Heart right ventricle (tissue), 16 donors: ENCODE results near the gene PTPRJ. TPM values are rescaled to one million over a fixed set of nuclear protein-coding genes. Genes with fewer than 3 reads are reported as not detected.

Experiments
- ATAC-seq, 8 donors: fragments of 200-7000 bp; cut with Tn5 transposase; one replicate each; pipeline ENCODE4 v1.9.1; 2020; ENCODE audit warnings: mild to moderate bottlenecking in 8 of 8, moderate library complexity in 8 of 8, moderate number of reproducible peaks in 1 of 8
- DNase-seq, 2 donors: peaks; one replicate each; pipeline ENCODE4 v3.0.0-alpha.2; 2020
- H3K27ac ChIP-seq, 10 donors: fragments of 200-600 bp; sonication (generic) in 2 of 10; one replicate each; pipeline versions ENCODE4 v1.5.0 to v1.8.0; 2020 to 2022; ENCODE audit warnings: mild to moderate bottlenecking in 3 of 10
- H3K27me3 ChIP-seq, 7 donors: fragments of 200-600 bp; one replicate each; pipeline ENCODE4 v1.8.0; 2021 to 2022; ENCODE audit warnings: mild to moderate bottlenecking in 2 of 7
- H3K36me3 ChIP-seq, 9 donors: fragments of 200-600 bp; sonication (generic) in 1 of 9; one replicate each; pipeline versions ENCODE4 v1.5.0 to v1.8.0; 2020 to 2022; ENCODE audit warnings: mild to moderate bottlenecking in 2 of 9
- H3K4me1 ChIP-seq, 9 donors: fragments of 200-600 bp; sonication (generic) in 1 of 9; one replicate each; pipeline versions ENCODE4 v1.5.0 to v1.8.0; 2020 to 2022; ENCODE audit warnings: mild to moderate bottlenecking in 4 of 9
- H3K4me3 ChIP-seq, 10 donors: fragments of 200-600 bp; sonication (generic) in 2 of 10; one replicate each; pipeline versions ENCODE4 v1.5.0 to v1.8.0; 2020 to 2022; ENCODE audit warnings: mild to moderate bottlenecking in 7 of 10, moderate library complexity in 2 of 10
- H3K9me3 ChIP-seq, 11 donors: fragments of 200-600 bp in 10 of 11; sonication (generic) in 2 of 11; one replicate each; pipeline versions ENCODE4 v1.5.0 to v1.8.0; 2013 to 2022; ENCODE audit warnings: mild to moderate bottlenecking in 2 of 11, control low read depth in 1 of 11, moderate library complexity in 1 of 11
- CTCF ChIP-seq, 9 donors: fragments of 200-600 bp; sonication (generic) in 2 of 9; IDR thresholded peaks; one replicate each; pipeline versions ENCODE4 v1.5.0 to v1.8.0; 2021 to 2022; ENCODE audit warnings: antibody characterized with exemption in 9 of 9, mild to moderate bottlenecking in 5 of 9, moderate library complexity in 1 of 9
- WGBS, 2 donors: extraction: QIAGEN DNeasy Blood & Tissue Kit; methylation state at CpG; one replicate each; pipeline ENCODE4 v1.1.7; 2013; ENCODE audit warnings: inconsistent platforms in 1 of 2; 5-methylcytosine and 5-hydroxymethylcytosine counted together
- intact Hi-C, 10 donors: fragments of 100-400 bp; cut with DNase I; formaldehyde crosslinking; loops; one replicate each; pipeline versions ENCODE4 v1.11.1 to v1.14.2; 2022
- polyA plus RNA-seq, 2 donors: library from polyadenylated mRNA; stranded (reverse); fragments of 200-250 nt; gene quantifications; one replicate each; pipeline ENCODE4 v1.2.3, GENCODE V29; 2013
- total RNA-seq, 10 donors: library from RNA; stranded (reverse); fragmentation: NEBNext Ultra II Directional in 3 of 10; extraction: Animal tissue kit (Norgen Biotek cat#: 25700) in 3 of 10; gene quantifications; one replicate each; pipeline versions ENCODE4 v1.2.1 to v1.2.4, GENCODE V29; 2021 to 2023
- donor health status: Arrhythmogenic right ventricular cardiomyopathy.
- donor health status: ischemic (EF 13 %, LVEDD 7.1; RV severe dilation, severe dysfunction).
- donor health status: healthy with polysubstance abuse.
- donor health status: DM: no; HTN: yes; CAD: no.
- donor health status: DM: no; HTN: no; CAD: no.
- donor health status: ischemic (EF 25% LVEDD 6.9; RV normal size, moderate dysfunction).
- donor health status: ischemic (EF 25% LVEDD 5.7; RV mildly dilated, moderate dysfunction).
- donor health status: healthy.
- donor health status: DM: yes; HTN: yes; CAD: no.
- donor health status: Ischemic cardiomyopathy.
- donor health status: ischemic (EF 35%, LVEDD 5.7; RV mildly dilated, moderate dysfunction).
- donor health status: nonischemic (EF 11% LVEDD 7.7; RV severe dilation, severe dysfunction).
- donor health status: DM: yes; HTN: yes; CAD: no.
- donor health status: PGD.
- donor health status: ischemic (EF 29% LVEDD 5.4; RV normal size, mild dysfunction).
- donor health status: nonischemic (EF 23%, LVEDD 6.1; RV moderate dilation, normal function).

Gene PTPRJ
- total and polyA plus RNA-seq, 12 donors = 0.78 to 22.9 (median 6.7) TPM

- Histone ChIP-seq H3K9me3 (no peaks in the 10 kb centered on the region), H3K27me3 (no peaks in the 10 kb centered on the region), H3K36me3 (peaks cover 0 to 97% (median 3%) of the 10 kb centered on the region in 9 donors), H3K4me1 (no peaks in the 10 kb centered on the region), H3K4me3 (no peak overlapping the region), H3K27ac (no peak overlapping the region)
- no peak for TF ChIP-seq CTCF (IDR thresholded peaks at IDR 0.05)
- 72 to 75% methylated on average over 6 of the region's 6 CpGs for WGBS, 2 donors
- intact Hi-C loops = no loop called here
- ATAC-seq = no peak
- DNase-seq = no peak
Observed at GRCh38 chr11:48123934-48124755, 143.8 kb downstream of the PTPRJ start.

- Histone ChIP-seq H3K27me3 (no peaks in the 10 kb centered on the region), H3K27ac (no peak overlapping the region), H3K4me1 (no peaks in the 10 kb centered on the region), H3K4me3 (no peak overlapping the region), H3K36me3 (peaks cover 0 to 97% (median 3%) of the 10 kb centered on the region in 9 donors), H3K9me3 (no peaks in the 10 kb centered on the region)
- no peak for ATAC-seq
- no peak for TF ChIP-seq CTCF (IDR thresholded peaks at IDR 0.05)
- WGBS, 2 donors = 88 to 89% methylated on average over 11 of the region's 11 CpGs
- no peak for DNase-seq
- intact Hi-C loops = no loop called here
Observed at GRCh38 chr11:48124880-48125279, 144.5 kb downstream of the PTPRJ start.

DNA sequence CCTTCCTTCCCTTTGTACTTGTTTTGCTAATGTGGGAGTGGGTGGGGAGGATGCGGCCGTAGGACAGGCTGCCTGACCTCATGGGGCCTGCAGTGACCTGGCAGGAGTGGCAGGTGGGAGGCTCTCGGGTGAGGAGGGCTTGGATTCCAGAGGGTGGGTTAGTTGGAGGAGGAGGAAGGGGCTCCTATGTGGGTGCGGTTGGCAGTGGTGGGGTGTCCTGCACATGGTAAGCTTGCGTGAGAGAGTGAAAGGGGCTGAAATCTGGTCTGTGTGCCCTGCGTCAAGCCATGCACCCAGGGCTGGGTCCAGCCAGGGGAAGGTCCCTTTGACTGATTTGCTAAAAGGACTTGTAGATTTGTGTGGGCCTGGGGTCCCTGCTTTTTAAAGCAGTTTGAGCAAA is 145.5 kb downstream of the PTPRJ start:
- intact Hi-C loops = no loop called here
- ATAC-seq = no peak

More for the DNA sequence above, 145.5 kb downstream of the PTPRJ start:
- WGBS, 2 donors = 79 to 90% methylated on average over 6 of the region's 6 CpGs
- no peak for TF ChIP-seq CTCF (IDR thresholded peaks at IDR 0.05)
- no peak for DNase-seq
- no peaks in the 10 kb centered on the region for H3K9me3 ChIP-seq
- no peak overlapping the region for H3K27ac ChIP-seq
- no peaks in the 10 kb centered on the region for H3K4me1 ChIP-seq
- H3K36me3 ChIP-seq = peaks cover 0 to 97% (median 3%) of the 10 kb centered on the region in 9 donors
- no peak overlapping the region for H3K4me3 ChIP-seq
- H3K27me3 ChIP-seq = no peaks in the 10 kb centered on the region
